GM12891 (cell line): ENCODE measurements around the gene RFXAP.

Experiments
- POLR2A ChIP-seq: IDR thresholded peaks from 2 replicates; pipeline ENCODE4 v1.6.1; 2011; ENCODE audit warnings: low read depth, low read length, control low read depth
- TAF1 ChIP-seq: IDR thresholded peaks from 2 replicates; pipeline ENCODE4 v1.6.1; 2011; ENCODE audit warnings: low read depth, low read length, control low read depth

GRCh38 chr13:36801035-36801434 is 18.0 kb upstream of the RFXAP start:
- TF ChIP-seq TAF1 (no peak), POLR2A (no peak)
